GM12878 (cell line): ENCODE measurements around the gene HMGCLL1. TPM values are rescaled to one million over a fixed set of nuclear protein-coding genes. Genes with fewer than 3 reads are reported as not detected.

ENCODE experiments used
- MEF2A ChIP-seq: IDR thresholded peaks from 2 replicates; pipeline ENCODE4 v1.6.1; 2011; ENCODE audit warnings: low read depth, mild to moderate bottlenecking, low read length, moderate library complexity; ENCODE audit not compliant: insufficient read depth
- RAD21 ChIP-seq: IDR thresholded peaks from 2 replicates; pipeline ENCODE4 v1.6.1; 2011; ENCODE audit warnings: mild to moderate bottlenecking, low read depth, low read length, moderate library complexity; ENCODE audit not compliant: insufficient read depth
- ZBTB4 ChIP-seq: fragments of 450-650 bp; formaldehyde crosslinking; IDR thresholded peaks from 2 replicates; pipeline ENCODE4 v1.4.0; 2022; ENCODE audit warnings: mild to moderate bottlenecking, moderate library complexity
- ZNF687 ChIP-seq: fragments of 450-650 bp; IDR thresholded peaks from 2 replicates; pipeline ENCODE4 v1.6.1; 2017; ENCODE audit warnings: mild to moderate bottlenecking, moderate library complexity
- polyA plus RNA-seq, 11 experiments: library from polyadenylated mRNA; depleted of rRNA in 4 of 11; unstranded in 6 of 11; stranded (reverse) in 5 of 11; fragments of >200 nt; fragmentation: Nextera tagmentation in 4 of 11; fragmentation: Illumina TruSeq in 1 of 11; extraction: Ambion mirVana in 4 of 11; extraction: Trizol in 1 of 11; gene quantifications; 1 replicate in 1 of 11; 2 replicates in 10 of 11; pipeline versions ENCODE4 v1.2.1 to v1.2.3, GENCODE V29; 2011 to 2016; ENCODE audit warnings: inconsistent platforms in 2 of 11, missing spikeins in 2 of 11, low read depth in 1 of 11
- total RNA-seq, 4 experiments: library from RNA; depleted of rRNA in 3 of 4; stranded (reverse); fragments of >200 nt in 3 of 4; fragmentation: Illumina TruSeq in 1 of 4; extraction: Trizol in 1 of 4; gene quantifications; 2 replicates each; pipeline versions ENCODE4 v1.2.1 to v1.2.3, GENCODE V29; 2013 to 2021

Gene HMGCLL1
- total and polyA plus RNA-seq, 10 of the 15 experiments (the other 5 are each of a cell fraction or from before 2014, with no cell fraction given): not detected

- TF ChIP-seq ZBTB4 (CRISPR knock-in tag): no peak
- TF ChIP-seq ZNF687: no peak
- TF ChIP-seq MEF2A: no peak
- TF ChIP-seq RAD21: no peak
- TF ChIP-seq, all 136 proteins: peak for 0
Observed at GRCh38 chr6:55450005-55450404, 129.0 kb downstream of the HMGCLL1 start (continued).
